ENCODE measurements around the gene EBF3.
A peak's percentile ranks its signal among the peaks of the same experiment; 100 is the strongest.

DNA sequence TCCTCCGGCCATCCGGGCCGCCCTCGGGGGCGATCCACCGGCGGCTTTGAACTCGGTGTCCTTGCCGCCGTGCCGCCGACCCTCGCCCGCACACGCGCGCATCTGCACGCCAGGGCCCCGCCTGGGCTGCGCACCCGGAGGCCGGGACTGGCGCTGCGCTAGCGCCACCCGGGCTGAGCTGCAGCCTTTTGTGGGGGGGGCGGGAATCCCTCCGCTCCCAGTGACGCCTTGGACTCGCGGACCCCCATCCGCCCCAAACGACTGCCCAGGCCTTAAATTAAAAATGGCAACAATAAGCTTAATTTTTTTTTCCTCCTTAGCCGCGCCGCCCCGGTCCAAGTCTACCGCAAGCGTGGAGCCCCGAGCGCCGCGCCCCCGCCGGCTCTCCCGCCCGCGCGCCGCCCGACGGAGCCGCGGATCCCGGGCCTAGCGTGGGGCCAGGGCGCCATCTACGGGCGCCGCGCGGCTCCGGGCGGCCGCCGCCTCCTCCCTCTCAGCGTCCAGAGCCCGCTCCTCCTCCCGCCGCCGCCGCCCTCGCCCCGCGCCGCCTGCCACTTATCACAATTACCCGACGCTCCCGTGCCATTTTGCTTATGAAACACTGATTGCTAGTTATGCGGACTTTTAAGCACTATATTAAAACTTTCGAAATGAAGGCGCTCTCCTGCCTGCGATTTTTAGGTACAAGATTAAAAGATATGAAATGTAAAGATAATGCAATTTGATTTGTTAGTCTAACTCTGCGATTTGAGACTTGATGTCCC, 7.5 kb upstream of the EBF3 start:
- TF ChIP-seq, protein P1, sequence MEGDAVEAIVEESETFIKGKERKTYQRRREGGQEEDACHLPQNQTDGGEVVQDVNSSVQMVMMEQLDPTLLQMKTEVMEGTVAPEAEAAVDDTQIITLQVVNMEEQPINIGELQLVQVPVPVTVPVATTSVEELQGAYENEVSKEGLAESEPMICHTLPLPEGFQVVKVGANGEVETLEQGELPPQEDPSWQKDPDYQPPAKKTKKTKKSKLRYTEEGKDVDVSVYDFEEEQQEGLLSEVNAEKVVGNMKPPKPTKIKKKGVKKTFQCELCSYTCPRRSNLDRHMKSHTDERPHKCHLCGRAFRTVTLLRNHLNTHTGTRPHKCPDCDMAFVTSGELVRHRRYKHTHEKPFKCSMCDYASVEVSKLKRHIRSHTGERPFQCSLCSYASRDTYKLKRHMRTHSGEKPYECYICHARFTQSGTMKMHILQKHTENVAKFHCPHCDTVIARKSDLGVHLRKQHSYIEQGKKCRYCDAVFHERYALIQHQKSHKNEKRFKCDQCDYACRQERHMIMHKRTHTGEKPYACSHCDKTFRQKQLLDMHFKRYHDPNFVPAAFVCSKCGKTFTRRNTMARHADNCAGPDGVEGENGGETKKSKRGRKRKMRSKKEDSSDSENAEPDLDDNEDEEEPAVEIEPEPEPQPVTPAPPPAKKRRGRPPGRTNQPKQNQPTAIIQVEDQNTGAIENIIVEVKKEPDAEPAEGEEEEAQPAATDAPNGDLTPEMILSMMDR (conservative IDR thresholded peaks at IDR 0.05; ENCODE audit: low read depth in 2 of 2), result peak in 1 of 2 experiments; percentile 65; a peak in 2 of 4 replicates
- no peak for TF ChIP-seq POLR2AphosphoS5 (IDR thresholded peaks at IDR 0.05; ENCODE audit: low read depth)
- no peak for TF ChIP-seq EZH2phosphoT487 (IDR thresholded peaks at IDR 0.05; ENCODE audit: unreplicated experiment)
- TF ChIP-seq, protein P2, sequence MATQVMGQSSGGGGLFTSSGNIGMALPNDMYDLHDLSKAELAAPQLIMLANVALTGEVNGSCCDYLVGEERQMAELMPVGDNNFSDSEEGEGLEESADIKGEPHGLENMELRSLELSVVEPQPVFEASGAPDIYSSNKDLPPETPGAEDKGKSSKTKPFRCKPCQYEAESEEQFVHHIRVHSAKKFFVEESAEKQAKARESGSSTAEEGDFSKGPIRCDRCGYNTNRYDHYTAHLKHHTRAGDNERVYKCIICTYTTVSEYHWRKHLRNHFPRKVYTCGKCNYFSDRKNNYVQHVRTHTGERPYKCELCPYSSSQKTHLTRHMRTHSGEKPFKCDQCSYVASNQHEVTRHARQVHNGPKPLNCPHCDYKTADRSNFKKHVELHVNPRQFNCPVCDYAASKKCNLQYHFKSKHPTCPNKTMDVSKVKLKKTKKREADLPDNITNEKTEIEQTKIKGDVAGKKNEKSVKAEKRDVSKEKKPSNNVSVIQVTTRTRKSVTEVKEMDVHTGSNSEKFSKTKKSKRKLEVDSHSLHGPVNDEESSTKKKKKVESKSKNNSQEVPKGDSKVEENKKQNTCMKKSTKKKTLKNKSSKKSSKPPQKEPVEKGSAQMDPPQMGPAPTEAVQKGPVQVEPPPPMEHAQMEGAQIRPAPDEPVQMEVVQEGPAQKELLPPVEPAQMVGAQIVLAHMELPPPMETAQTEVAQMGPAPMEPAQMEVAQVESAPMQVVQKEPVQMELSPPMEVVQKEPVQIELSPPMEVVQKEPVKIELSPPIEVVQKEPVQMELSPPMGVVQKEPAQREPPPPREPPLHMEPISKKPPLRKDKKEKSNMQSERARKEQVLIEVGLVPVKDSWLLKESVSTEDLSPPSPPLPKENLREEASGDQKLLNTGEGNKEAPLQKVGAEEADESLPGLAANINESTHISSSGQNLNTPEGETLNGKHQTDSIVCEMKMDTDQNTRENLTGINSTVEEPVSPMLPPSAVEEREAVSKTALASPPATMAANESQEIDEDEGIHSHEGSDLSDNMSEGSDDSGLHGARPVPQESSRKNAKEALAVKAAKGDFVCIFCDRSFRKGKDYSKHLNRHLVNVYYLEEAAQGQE (IDR thresholded peaks at IDR 0.05; ENCODE audit: unreplicated experiment), result no peak
- no peak for TF ChIP-seq ZNF114 (CRISPR knock-in tag; IDR thresholded peaks at IDR 0.05)
- peak; percentile 92 for TF ChIP-seq EZH2 (IDR thresholded peaks at IDR 0.05; ENCODE audit: low read depth, unreplicated experiment)
- no peak for TF ChIP-seq JUNB (IDR thresholded peaks at IDR 0.05; ENCODE audit: unreplicated experiment)
- TF ChIP-seq, protein P3, sequence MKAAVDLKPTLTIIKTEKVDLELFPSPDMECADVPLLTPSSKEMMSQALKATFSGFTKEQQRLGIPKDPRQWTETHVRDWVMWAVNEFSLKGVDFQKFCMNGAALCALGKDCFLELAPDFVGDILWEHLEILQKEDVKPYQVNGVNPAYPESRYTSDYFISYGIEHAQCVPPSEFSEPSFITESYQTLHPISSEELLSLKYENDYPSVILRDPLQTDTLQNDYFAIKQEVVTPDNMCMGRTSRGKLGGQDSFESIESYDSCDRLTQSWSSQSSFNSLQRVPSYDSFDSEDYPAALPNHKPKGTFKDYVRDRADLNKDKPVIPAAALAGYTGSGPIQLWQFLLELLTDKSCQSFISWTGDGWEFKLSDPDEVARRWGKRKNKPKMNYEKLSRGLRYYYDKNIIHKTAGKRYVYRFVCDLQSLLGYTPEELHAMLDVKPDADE (IDR thresholded peaks at IDR 0.05), result no peak
- no peak for TF ChIP-seq ZNF331 (CRISPR knock-in tag; IDR thresholded peaks at IDR 0.05; ENCODE audit: low read depth)
- no peak for TF ChIP-seq CREB1 (CRISPR knock-in tag; IDR thresholded peaks at IDR 0.05; ENCODE audit: low read depth)
- no peak for TF ChIP-seq NANOG (IDR thresholded peaks at IDR 0.05; ENCODE audit: borderline replicate concordance)
